Breast epithelium (tissue), 4 donors: ENCODE measurements around the gene UFL1. TPM values are rescaled to one million over a fixed set of nuclear protein-coding genes. Genes with fewer than 3 reads are reported as not detected.

Experiments
- DNase-seq, 2 donors: peaks; one replicate each; pipeline ENCODE4 v3.0.0-alpha.2; 2019; ENCODE audit warnings: low spot score in 2 of 2
- H3K27ac ChIP-seq, 2 donors: fragments of 200-600 bp; sonication (generic) in 1 of 2; one replicate each; pipeline ENCODE4 v1.5.1; 2016 to 2019; ENCODE audit warnings: mild to moderate bottlenecking in 1 of 2
- H3K27me3 ChIP-seq, 2 donors: fragments of 200-600 bp; sonication (generic) in 1 of 2; one replicate each; pipeline versions ENCODE4 v1.5.1 to v1.6.0; 2017 to 2019; ENCODE audit warnings: control low read depth in 1 of 2, mild to moderate bottlenecking in 1 of 2
- H3K36me3 ChIP-seq: fragments of 200-600 bp; one replicate; pipeline ENCODE4 v1.5.1; 2019
- H3K4me1 ChIP-seq, 2 donors: fragments of 200-600 bp; sonication (generic); one replicate each; pipeline ENCODE4 v1.5.1; 2016 to 2019; ENCODE audit warnings: control low read depth in 1 of 2
- H3K4me3 ChIP-seq, 3 donors: fragments of 200-600 bp; sonication (generic); 1 replicate in 2 of 3; 2 replicates in 1 of 3; pipeline ENCODE4 v1.5.1; 2016 to 2019; ENCODE audit warnings: mild to moderate bottlenecking in 3 of 3, moderate library complexity in 2 of 3
- H3K9me3 ChIP-seq, 2 donors: fragments of 200-600 bp; sonication (generic) in 1 of 2; one replicate each; pipeline ENCODE4 v1.5.1; 2016 to 2019; ENCODE audit warnings: control low read depth in 1 of 2
- CTCF ChIP-seq, 3 donors: fragments of 450-650 bp; IDR thresholded peaks; one replicate each; pipeline ENCODE4 v1.5.1; 2016 to 2017; ENCODE audit warnings: antibody characterized with exemption in 3 of 3, mild to moderate bottlenecking in 3 of 3, moderate library complexity in 3 of 3
- POLR2A ChIP-seq: fragments of 450-650 bp; IDR thresholded peaks from one replicate; pipeline ENCODE4 v1.6.1; 2016; ENCODE audit warnings: antibody characterized with exemption, mild to moderate bottlenecking, moderate library complexity
- POLR2AphosphoS5 ChIP-seq, 3 donors: sonication (generic); formaldehyde crosslinking; IDR thresholded peaks; one replicate each; pipeline ENCODE4 v1.6.1; 2017; ENCODE audit warnings: antibody characterized with exemption in 3 of 3
- intact Hi-C: fragments of 100-400 bp; cut with DNase I; formaldehyde crosslinking; loops from one replicate; pipeline ENCODE4 v1.15.1; 2023; ENCODE audit warnings: low total_unique reads
- total RNA-seq, 3 donors: library from RNA; depleted of rRNA; stranded (reverse); fragments of >200 nt; gene quantifications; one replicate each; pipeline ENCODE4 v1.1.0, GENCODE V29; 2016

The UFL1 gene
- total RNA-seq, 3 donors from 2014 or later, result 22.6 to 29.9 (median 28.0) TPM

- Histone ChIP-seq H3K4me3 (no peak overlapping the region), H3K27ac (no peak overlapping the region), H3K9me3 (no peaks in the 10 kb centered on the region), H3K4me1 (no peaks in the 10 kb centered on the region), H3K36me3 (no peaks in the 10 kb centered on the region), H3K27me3 (no peaks in the 10 kb centered on the region)
- intact Hi-C loops, result no loop called here
- TF ChIP-seq POLR2AphosphoS5 (IDR thresholded peaks at IDR 0.05), result no peak
- TF ChIP-seq CTCF (IDR thresholded peaks at IDR 0.05), result no peak
- no peak for TF ChIP-seq POLR2A
- no peak for DNase-seq
These were observed 60.8 kb downstream of the UFL1 start for GRCh38 chr6:96582436-96582835.

GRCh38 chr6:96604420-96604819 lies 82.8 kb downstream of the UFL1 start:
- no peaks in the 10 kb centered on the region for H3K9me3 ChIP-seq
- intact Hi-C loops, result no loop called here
- no peaks in the 10 kb centered on the region for H3K27me3 ChIP-seq
- H3K4me1 ChIP-seq, result no peaks in the 10 kb centered on the region
- H3K4me3 ChIP-seq, result no peak overlapping the region
- no peak for TF ChIP-seq POLR2AphosphoS5 (IDR thresholded peaks at IDR 0.05)
- TF ChIP-seq CTCF (IDR thresholded peaks at IDR 0.05), result no peak
- no peaks in the 10 kb centered on the region for H3K36me3 ChIP-seq
- H3K27ac ChIP-seq, result no peak overlapping the region
- no peak for DNase-seq

Other genes with a start within 250 kb of the UFL1 start
- gene FHL5, start 41.3 kb downstream of the UFL1 start, total RNA-seq, result 10 to 100 TPM; 12.9 to 45.2 (median 25.0) TPM